Measurements from ENCODE around the gene COPG2.
"Not testable (repeated sequence)": the region's sequence is repeated elsewhere in the genome, so short reads cannot be mapped to it uniquely, and the experiment has no call there.

COPG2 gene

DNA sequence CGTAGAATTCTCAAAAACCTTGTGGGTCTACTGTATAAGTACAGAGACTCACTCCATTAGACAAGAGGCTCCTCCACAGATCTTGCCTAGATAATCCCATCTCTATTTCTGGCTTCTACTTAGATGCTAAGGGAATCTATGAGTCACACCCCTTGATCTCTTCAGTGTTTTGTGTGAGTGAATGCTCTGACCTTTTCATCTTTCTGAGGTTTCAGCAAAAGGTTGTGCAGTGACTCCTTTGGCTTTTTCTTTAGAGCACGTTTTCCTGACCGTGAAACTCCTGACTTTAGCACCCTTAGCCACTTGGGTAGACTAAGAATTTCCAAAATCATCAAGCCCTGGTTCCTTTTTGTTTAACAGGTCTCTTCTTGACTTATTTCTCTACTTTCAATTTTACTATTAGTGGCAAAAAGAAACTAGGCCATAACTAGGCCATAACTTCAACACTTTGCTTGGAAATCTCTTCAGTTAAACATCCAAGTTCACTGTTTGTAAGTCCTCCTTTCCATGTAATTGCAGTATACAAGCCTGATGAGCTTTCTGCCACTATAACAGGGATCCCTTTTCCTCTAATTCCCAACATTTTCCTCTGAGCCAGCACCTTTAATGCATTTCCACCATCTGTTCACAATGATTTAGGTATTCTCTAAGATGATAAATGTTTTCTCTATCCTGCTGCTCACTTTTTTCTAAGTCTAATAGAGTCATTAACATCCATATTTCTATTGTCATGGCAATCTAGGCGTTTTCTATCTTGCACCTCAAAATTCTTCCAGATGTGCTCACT is 19.4 kb downstream of the COPG2 start:
- DNase-seq (ENCODE audit: low spot score): peak; percentile 81

- no peak for DNase-seq (ENCODE audit: low spot score)
Measured at GRCh38 chr7:130648580-130648979, 20.0 kb downstream of the COPG2 start.

GRCh38 chr7:130642383-130642782 is 26.2 kb downstream of the COPG2 start:
- DNase-seq (ENCODE audit: low spot score): no peak

- DNase-seq (ENCODE audit: low spot score): peak; percentile 41
Measured at GRCh38 chr7:130641497-130641896, 27.1 kb downstream of the COPG2 start.

DNA sequence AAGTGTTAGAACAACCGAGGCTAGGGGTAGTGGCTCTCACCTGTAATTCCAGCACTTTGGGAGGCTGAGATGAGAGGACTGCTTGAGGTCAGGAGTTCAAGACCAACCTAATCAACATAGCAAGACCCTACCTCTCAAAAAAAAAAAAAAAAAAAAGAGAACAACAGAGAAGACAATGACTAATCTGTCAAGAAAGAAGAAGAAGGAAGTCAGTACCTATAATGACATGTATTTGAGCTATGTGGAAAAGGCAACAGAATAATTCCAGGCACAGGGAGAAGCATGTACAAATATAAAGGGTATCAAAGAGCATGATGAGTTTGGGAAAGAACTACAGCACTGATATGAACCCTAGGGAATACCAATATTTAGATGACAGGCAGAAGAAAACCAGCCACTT is 27.5 kb downstream of the COPG2 start:
- DNase-seq (ENCODE audit: low spot score): no peak

GRCh38 chr7:130639388-130639787 is 29.2 kb downstream of the COPG2 start:
- DNase-seq (ENCODE audit: low spot score): no peak

DNA sequence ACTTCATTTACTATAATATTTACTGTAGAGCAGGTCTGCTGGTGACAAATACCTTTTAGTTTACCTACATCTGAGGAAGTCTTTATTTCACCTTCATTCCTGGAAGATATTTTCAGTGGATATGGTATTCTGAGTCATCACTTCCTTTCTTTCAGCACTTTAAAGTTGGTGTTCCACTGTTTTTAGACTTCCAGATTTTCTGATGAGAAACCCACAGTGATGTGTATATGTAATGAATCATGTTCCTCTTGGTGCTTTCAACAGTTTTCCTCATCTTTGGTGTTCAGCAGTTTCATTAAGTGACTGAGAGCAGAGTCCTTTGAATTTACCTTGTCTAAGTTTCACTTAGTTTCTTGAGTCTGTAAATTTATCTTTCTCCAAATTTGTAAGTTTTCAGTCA is 36.4 kb downstream of the COPG2 start:
- DNase-seq (ENCODE audit: low spot score): no peak

DNA sequence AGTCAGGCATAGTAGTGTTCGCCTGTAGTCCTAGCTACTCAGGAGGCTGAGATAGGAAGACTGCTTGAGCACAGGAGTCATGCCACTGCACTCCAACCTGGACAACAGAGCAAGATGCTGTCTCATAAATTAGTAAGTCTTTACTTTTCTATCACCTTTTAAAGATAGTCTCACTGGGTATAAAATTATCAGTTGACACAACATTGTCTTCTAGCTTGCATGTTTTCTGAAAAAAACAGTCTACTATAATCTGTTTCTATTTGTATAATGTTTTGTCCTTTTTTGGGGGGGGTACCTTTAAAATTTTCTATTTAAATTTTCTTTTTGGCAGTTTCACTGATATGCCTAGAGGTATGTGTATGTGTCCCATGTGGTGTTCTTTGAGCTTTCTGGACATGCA is 39.6 kb downstream of the COPG2 start:
- DNase-seq (ENCODE audit: low spot score): no peak

GRCh38 chr7:130627775-130628174 is 40.8 kb downstream of the COPG2 start:
- no peak for DNase-seq (ENCODE audit: low spot score)

- DNase-seq (ENCODE audit: low spot score): no peak
Measured at GRCh38 chr7:130622866-130623265, 45.7 kb downstream of the COPG2 start.

- no peak for DNase-seq (ENCODE audit: low spot score)
Measured at GRCh38 chr7:130615583-130615982, 53.0 kb downstream of the COPG2 start.

GRCh38 chr7:130614449-130614848 is 54.1 kb downstream of the COPG2 start:
- no peak for DNase-seq (ENCODE audit: low spot score)

DNA sequence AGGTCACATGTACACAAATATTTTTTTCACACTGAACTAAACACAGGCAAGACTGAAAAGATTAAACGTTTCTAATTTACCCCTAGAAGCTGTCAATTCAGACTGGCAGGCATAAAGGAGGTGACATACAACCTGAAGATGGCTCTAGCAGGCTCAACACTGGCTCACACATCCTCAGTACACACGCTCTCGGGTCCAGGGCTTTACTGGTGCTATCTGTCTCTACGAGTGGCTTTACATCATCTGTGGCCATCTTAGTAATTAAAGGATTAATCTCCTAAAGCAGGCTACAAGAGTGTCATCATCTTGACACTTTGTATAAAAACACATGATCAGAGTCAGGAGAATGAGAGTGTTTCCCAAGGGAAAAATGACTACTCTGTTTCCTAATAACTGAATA is 57.3 kb downstream of the COPG2 start:
- DNase-seq (ENCODE audit: low spot score): no peak

DNA sequence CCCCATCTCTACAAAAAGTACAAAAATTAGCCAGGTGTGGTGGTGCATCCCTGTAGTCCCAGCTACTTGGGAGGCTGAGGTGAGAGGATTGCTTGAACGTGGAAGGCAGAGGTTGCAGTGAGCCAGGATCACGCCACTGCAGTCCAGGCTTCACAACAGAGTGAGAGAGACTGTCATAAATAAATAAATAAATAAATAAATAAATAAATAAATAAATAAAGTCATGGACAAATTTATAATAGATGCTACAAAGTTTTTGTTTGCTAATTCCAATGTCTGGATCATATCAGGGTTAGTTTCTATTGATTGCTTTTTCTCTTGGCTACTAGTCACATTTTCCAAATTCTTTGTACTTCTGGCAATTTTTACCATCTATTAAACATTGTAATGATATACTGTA is 61.5 kb downstream of the COPG2 start:
- DNase-seq (ENCODE audit: low spot score): not testable (repeated sequence)

- DNase-seq (ENCODE audit: low spot score): no peak
Measured at GRCh38 chr7:130606161-130606560, 62.4 kb downstream of the COPG2 start.

- no peak for DNase-seq (ENCODE audit: low spot score)
Measured at GRCh38 chr7:130598056-130598455, 70.5 kb downstream of the COPG2 start.

- no peak for DNase-seq (ENCODE audit: low spot score)
Measured at GRCh38 chr7:130595986-130596385, 72.6 kb downstream of the COPG2 start.

DNA sequence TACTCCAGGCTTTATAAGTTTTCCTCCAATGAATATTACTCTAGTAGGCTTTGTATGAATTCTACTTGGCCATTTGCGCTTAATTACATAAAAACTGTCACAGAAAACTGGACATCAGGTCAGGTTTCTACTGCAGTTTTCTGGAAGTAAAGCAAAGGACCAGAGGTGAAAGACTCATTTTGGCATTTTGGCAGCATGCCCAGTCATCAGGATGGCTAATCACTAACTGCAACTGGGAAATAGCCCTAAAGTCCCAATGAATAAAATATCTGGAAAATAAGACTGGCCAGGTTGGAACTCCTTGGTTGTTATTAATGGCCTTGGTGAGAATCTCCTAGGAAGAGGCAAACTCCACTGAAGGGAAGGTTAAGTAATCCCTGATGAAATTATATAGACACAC is 75.5 kb downstream of the COPG2 start:
- DNase-seq (ENCODE audit: low spot score): no peak

- not testable (repeated sequence) for DNase-seq (ENCODE audit: low spot score)
Measured at GRCh38 chr7:130591464-130591863, 77.1 kb downstream of the COPG2 start.

GRCh38 chr7:130585932-130586331 is 82.6 kb downstream of the COPG2 start:
- DNase-seq (ENCODE audit: low spot score): not testable (repeated sequence)

GRCh38 chr7:130575110-130575509 is 93.4 kb downstream of the COPG2 start:
- DNase-seq (ENCODE audit: low spot score): not testable (repeated sequence)

- not testable (repeated sequence) for DNase-seq (ENCODE audit: low spot score)
Measured at GRCh38 chr7:130570144-130570543, 98.4 kb downstream of the COPG2 start.

DNA sequence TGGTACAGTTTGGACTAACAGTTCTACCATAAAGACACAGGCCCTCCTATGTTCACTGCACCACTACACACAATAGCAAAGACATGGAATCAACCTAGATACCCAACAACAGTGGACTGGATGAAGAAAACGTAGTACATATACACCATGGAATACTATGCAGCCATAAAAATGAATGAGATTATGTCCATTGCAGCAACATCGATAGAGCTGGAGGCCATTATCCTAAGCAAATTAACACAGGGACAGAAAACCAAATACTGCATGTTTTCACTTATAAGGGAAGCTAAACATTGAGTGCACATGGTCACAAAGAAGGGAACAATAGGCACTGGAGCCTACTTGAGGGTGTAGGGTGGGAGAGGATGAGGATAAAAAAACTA is 101.7 kb downstream of the COPG2 start:
- DNase-seq (ENCODE audit: low spot score): no peak

DNA sequence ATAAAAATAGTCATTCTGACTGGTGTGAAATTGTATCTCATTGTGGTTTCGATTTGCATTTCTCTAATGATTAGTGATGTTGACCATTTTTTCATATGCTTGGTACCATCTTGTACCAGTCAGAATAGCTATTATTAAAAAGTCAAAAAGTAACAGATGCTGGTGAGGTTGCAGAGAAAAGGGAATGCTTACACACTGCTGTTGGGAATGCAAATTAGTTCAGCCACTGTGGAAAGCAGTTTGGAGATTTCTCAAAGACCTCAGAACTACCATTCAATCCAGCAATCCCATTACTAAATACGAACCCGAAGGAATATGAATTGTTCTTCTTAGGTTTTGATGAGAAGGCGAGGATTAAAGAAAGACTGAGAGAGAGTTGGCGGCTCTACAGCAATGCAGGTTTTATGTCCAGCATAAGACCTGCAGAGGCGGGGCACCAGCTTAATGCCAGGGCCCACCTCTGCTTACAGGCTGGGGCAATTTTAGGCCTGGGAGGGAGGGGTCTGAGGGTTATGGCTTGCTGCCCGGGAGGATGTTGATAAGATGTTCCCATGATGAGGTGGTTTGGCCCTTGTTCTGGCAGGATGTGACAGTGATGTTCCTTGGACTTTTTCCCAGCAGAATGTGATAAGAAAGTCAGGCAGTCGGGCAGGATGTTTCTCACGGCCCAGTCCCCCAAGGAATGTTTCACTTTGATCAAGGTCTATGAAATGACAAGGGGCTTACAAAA is 102.2 kb downstream of the COPG2 start:
- DNase-seq (ENCODE audit: low spot score): no peak

Data from activated CD4-positive, alpha-beta T cell treated with anti-CD3 and anti-CD28 coated beads, Interleukin-2, Interleukin-4, amounts not matched to agents 100 ng/mL and 50 ng/mL, durations not matched to agents 16 hours and 8 hours (primary cell).